HFF-Myc (cell line): Measurements from ENCODE around the gene ADARB2.

Experiments
- DNase-seq: peaks from one replicate; pipeline ENCODE4 v3.0.0-alpha.2; 2011; ENCODE audit warnings: low read depth; ENCODE audit errors: extremely low read depth
- H3K4me3 ChIP-seq: replicated peaks from 2 replicates; pipeline ENCODE4 v1.5.1; 2011; ENCODE audit warnings: low read depth, mild to moderate bottlenecking, control low read depth, low read length
- TF ChIP-seq, protein P1 (sequence below): IDR thresholded peaks from 2 replicates; pipeline ENCODE4 v1.5.1; 2012; ENCODE audit warnings: mild to moderate bottlenecking, low read depth, low read length, control low read depth; ENCODE audit errors: missing control alignments

The ADARB2 gene

DNA sequence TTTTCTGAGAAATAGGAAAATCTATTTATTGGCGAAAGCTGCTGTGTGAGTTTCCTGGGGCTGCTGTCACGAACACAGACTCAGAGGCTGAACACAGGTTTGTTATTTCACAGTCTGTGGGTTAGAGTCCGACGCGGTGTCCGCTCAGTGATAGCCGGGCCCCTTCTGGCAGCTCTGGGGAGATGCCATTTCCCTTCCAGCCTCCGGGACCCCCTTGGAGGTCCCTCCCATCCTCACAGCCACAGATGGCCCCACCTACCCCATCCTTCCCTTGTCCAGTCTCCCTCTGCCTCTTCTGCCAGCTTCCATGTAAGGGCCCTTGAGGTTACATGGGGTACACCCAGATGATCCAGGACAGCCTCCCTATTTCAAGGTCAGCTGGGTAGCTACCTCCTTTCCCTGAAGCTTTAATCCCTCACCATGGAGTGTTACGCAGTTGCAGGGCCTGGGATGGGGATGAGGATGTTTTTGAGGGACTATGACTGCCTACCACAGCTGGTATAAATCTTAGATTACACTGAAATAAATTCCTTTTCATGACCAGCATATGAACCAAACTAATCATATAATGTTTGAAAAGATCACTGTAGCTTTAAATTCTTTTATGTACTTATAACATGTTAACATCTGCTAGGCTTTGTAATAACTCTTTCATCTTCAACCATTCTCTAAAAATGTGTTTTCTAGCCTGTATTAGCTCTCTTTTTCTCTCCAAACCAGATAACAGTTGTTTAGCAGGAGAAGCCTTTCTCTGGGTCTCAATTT, 582.6 kb downstream of the ADARB2 start:
- no peak overlapping the region for H3K4me3 ChIP-seq
- TF ChIP-seq, protein P1, sequence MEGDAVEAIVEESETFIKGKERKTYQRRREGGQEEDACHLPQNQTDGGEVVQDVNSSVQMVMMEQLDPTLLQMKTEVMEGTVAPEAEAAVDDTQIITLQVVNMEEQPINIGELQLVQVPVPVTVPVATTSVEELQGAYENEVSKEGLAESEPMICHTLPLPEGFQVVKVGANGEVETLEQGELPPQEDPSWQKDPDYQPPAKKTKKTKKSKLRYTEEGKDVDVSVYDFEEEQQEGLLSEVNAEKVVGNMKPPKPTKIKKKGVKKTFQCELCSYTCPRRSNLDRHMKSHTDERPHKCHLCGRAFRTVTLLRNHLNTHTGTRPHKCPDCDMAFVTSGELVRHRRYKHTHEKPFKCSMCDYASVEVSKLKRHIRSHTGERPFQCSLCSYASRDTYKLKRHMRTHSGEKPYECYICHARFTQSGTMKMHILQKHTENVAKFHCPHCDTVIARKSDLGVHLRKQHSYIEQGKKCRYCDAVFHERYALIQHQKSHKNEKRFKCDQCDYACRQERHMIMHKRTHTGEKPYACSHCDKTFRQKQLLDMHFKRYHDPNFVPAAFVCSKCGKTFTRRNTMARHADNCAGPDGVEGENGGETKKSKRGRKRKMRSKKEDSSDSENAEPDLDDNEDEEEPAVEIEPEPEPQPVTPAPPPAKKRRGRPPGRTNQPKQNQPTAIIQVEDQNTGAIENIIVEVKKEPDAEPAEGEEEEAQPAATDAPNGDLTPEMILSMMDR: no peak
- no peak for DNase-seq

DNA sequence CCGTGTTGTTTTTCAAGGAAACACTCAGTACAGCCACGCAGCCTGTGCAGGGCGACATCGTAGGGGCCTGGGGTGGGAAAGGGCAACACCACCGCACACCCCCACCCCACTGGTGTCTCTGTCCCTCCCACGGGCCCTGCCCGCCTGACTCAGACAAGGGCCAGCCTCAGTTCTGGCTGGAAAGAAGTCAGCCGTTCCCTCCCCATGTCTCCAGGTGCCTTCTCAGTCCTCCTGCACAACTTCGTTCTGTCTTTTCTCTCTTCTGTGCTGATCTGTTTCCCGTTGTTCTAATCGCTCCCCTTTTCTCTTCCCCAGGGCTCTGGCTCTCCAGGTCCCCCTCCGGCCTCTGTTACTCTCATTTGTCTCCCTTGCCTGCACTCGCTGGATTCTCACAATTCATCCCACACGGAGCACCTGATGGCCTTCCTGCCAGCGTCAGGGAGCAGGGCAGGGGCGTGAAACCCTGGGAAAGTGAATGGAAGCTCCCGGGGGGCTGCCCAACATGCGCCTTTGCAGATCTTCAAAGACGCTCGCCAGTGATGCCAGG, 583.4 kb downstream of the ADARB2 start:
- no peak for DNase-seq
- TF ChIP-seq, protein P1: no peak
- no peak overlapping the region for H3K4me3 ChIP-seq

DNA sequence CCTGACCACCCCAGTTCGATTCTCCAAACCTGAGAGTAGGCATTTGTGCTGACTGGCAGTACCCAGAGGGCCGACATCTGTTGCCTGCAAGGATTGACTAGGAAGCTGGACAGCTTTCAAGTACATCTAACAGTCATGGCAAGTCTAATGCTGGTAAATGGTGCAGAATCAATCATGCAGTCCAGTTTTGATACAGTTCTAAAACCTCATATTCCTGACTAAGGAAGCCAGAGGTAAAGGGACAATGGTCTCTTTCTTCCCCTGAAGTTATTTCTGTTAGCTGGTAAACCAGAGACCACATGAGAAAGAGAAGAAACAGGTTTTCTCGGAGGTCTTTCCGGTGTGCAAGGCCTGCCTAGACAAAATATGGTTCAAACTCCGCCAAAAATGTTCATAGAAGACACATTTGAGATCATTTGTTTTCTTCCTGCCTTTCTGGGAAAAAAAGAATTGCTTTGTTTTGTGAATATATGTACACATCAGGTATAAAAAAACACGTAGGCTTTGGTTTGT, 584.0 kb downstream of the ADARB2 start:
- H3K4me3 ChIP-seq: no peak overlapping the region
- no peak for DNase-seq
- TF ChIP-seq, protein P1: no peak

DNA sequence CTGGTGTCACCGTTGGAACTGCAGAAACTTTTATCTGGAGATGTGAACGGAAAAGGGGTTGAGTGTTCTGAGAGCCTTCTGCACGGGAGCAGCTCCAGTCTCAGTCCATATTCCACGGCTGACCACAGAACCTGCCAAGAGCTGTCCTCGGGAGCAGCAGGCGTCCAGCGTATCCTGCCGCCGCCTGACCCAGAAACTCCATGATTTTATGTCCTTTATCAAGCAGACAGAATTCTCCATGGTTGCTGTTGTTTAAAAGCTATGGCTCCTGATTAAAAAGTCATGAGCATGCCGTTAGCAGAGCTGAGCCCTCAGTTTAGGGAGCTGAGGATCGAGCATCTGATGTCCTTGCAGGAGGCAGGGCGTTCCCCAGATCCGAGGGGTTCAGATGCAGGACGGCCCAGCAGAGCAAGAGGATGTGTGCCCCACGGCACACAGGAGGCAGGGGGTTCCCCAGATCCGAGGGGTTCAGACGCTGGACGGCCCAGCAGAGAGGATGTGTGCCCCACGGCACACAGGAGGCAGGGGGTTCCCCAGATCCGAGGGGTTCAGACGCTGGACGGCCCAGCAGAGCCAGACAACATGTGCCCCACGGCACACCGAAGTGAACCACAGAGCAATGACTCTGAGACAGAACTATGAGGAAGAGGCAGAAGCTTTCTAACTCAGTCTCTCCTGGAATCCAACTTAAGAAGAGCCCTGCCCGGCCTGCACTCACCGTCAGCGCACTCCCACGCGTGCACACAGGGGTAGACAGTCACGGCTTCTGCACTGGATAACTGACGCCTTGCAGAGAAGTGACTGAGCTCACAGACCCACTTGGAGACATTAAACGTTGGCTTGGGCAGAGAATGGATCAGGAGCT, 584.7 kb downstream of the ADARB2 start:
- no peak for DNase-seq
- no peak overlapping the region for H3K4me3 ChIP-seq
- TF ChIP-seq, protein P1: no peak

DNA sequence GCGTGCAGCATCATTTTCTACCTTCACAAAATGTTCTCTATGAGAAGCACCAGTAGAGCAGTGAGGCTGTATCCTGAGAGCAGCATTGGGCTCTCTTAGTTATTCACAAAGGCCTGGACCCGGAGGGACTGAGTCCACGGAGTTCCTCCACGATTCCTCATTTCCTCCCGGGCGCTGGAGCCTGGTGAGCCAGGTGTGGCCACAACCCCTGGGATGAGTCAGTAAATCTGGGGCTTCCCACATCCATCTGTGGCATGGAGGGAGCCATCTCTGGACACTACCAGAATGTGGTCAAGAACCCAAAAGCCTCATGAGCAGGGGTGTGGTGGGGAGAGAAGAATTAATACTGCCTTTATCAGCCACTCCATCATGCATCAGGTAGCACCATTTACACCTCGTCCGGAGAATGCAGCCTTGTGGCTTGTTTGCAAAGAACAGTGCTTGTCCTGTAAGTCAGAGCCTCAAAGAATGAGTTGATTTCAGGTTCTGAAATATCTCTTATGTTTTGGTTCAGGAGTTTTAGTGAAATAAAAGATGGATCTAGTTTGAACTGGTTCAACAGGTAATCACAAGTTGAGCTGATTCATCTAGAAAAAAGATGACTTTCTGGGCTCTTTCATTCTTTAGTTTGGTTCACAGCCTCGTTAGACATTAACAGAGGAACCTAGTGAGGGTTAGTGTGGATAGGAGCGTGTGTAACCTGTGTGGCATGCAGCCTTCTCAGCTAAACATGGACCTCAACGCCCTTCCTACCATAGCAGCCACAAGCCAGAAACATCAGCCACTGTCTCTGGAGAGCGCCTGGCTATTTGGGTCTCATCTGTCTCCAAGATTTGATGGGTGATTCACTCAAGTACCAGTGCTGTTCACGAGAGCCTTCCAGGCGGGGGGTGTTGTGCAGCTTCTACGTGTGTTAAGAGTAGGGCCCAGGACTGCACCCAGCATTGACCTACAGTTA, 586.0 kb downstream of the ADARB2 start:
- TF ChIP-seq, protein P1: no peak

DNA sequence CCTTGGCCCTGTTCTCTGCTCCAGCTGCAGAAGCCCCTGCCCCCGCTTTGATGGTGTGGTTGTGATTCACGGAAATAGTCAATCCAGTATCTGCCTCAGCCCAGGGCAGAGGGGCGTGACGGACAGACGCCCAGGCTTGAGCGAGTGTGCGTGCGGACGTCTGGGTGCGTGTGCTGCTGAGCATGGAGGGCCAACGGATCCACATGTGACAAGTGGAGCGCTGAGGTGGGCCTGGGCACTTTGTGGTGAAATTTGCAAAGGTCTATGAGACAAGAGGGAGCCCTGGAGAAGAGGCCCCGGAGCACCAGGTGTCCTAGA, 586.7 kb downstream of the ADARB2 start:
- TF ChIP-seq, protein P1: no peak
- no peak for DNase-seq
- H3K4me3 ChIP-seq: no peak overlapping the region

More for the DNA sequence above, 586.0 kb downstream of the ADARB2 start:
- no peak overlapping the region for H3K4me3 ChIP-seq
- DNase-seq: no peak
